Caki2 (cell line): ENCODE data around the gene NR6A1. TPM values are rescaled to one million over a fixed set of nuclear protein-coding genes. Genes with fewer than 3 reads are reported as not detected.

Experiments used
- DNase-seq: peaks from one replicate; pipeline ENCODE4 v3.0.0-alpha.2; 2015; ENCODE audit warnings: low read depth
- in situ Hi-C: cut with HindIII; loops from 2 replicates; pipeline ENCODE4 v1.10.0; 2016; ENCODE audit warnings: low sequenced_read_pairs, low pct_unique_long_range_greater_than_20kb, mixed read lengths
- total RNA-seq: library from RNA; depleted of rRNA; stranded (reverse); fragments of >200 nt; shearing (Covaris generic); gene quantifications from 2 replicates; pipeline ENCODE4 v1.2.3, GENCODE V29; 2014; ENCODE audit warnings: low replicate concordance

NR6A1 gene
- total RNA-seq, 1 experiment from 2014 or later: 1.3 TPM

DNA sequence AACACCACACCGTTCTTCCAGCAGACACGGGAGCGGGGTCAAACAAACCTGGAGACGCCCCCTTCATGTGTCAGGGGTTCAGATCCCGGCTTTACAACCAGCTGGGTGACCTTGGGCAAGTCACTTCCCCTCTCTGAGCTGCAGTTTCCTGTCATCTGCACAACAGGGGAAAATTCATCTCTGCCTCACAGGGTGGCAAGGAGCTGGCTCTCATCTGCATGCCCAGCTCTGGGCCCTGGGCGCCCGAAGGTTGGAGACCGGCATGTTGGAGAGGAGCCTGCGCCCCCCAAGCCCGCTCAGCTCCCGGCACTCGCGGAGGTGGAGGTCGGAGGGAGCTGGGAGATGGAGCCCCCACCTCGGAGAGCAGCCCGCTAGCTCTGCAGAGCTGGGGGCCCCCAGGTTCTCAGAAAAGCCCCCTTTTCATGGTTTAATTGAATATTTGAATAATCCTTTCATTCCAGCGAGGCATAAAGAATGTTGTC is 284.3 kb downstream of the NR6A1 start:
- no peak for DNase-seq
- in situ Hi-C loops: no loop called here

DNA sequence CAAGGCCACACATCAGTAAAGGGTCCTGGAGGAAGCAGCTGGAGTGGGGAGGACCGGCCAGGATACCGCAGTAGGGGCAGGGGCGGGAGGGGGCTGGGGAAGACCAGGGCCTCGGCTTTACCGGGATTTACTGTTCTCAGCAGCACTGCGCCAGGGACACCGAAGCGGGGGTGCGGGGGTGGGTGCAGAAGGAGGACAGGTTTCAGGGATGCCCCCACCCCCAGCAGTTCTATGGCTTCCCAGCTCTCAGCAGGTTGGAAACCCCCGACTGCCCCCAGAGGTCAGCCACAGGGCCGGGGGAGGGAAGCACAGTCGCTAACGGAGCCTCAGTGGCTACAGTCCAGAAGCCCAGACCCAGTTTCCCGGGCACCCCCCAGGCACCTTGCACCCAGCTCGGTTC is 285.2 kb downstream of the NR6A1 start:
- DNase-seq: no peak
- in situ Hi-C loops: no loop called here

DNA sequence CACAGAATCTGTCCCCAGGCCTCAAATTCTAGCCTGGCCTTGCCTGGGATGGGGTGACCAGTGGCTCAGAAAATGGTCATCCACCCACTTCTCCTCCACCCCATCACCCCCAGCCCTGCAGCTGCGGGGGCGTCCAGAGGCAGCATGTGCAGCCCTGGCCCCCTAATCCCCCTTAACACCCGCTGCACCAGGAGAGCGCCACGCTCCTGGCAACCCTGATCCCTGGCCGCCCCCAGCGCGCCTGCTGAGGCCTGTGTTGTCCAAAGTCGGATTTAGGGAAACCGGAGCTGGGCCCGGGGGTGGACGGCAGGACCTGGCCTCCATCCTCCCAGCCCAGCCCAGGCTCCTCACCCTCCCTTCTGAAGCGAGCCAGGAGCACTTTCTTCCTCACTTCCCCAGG is 285.9 kb downstream of the NR6A1 start:
- in situ Hi-C loops: no loop called here
- no peak for DNase-seq

DNA sequence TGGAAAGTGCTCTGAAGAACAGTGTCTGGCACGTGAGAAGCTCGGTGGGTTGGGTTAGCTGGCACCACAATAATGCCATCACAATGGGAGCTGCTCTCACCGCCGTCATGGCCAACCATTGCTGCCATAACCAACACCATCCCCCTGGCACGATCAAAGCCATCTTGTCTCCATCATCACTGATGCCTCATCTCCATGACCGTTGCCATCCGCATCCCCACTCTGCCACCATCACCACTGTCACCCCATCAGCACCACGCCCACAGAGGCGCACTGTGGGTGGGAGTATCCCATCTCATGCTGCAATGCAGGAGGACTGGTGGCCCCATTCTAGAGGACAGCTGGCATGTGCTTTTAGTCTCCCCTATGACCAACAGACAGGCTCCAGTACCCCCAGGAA is 287.6 kb downstream of the NR6A1 start:
- DNase-seq: no peak
- in situ Hi-C loops: no loop called here

DNA sequence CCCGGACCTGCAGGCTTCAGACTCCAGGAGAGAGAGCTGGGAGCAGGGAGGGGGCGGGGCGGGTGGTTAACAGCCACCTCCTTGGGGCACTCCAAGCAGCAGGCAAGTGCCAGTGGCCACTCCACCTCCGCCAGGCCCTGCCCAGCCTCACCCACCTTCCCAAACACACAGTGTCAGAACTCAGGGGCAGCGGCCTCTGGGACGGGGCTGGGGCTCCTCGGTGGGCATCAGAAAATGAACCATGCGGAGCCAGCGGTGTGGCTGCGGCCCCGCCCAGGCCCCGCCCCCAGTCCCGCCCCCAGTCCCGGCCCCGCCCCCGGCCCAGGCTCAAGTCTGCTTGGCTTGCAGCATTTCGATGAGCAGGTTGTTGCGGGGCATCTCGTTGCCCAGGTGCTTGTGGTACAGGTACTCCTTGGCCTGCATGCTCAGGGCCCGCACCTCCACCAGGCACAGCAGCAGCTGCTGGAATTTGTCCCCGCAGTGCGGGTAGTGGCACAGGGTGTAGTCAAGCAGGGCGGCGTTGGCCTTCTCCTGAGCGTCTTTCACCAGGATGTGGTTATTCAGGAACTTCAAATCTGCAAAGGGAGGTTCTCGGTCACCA is 288.6 kb downstream of the NR6A1 start:
- DNase-seq: peak; percentile 9
- in situ Hi-C loops: no loop called here

DNA sequence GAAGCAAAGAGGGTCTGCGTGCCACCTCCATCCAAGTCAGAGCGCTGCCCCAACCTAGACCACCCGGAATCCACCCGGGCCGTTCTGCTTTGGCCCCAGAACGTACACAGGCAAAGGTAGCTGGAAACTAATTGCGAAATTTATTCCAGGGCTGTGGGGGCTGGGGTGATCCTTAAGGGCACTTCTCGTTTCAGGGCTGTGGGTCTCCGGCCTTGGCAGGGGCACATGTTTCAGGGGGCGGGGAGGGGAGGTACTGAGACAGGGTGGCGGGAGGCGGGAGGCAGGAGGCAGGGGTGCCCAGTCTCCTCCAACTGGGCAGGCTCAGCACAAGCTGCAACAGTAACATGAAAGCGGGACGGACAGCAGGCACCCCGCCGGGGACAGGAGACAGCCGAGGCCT is 290.0 kb downstream of the NR6A1 start:
- in situ Hi-C loops: no loop called here
- no peak for DNase-seq

DNA sequence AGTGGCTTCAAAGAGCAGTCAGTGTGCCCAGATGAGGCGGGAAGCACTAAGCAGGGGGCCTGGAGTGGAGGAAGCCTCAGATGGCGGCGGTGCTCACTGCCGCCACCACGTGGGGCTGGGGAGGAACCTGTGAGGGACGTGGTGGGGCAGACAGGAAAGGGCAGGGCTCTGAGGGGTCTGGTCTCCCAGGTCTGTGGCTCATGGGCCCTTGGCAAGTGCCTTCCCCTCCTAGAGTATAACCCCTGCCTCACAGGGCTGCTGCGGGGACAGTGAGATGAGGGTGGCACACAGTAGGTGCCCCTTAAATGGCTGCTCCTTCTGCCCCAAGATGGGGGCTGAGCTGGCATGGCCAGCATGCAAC is 290.5 kb downstream of the NR6A1 start:
- no peak for DNase-seq
- in situ Hi-C loops: no loop called here

DNA sequence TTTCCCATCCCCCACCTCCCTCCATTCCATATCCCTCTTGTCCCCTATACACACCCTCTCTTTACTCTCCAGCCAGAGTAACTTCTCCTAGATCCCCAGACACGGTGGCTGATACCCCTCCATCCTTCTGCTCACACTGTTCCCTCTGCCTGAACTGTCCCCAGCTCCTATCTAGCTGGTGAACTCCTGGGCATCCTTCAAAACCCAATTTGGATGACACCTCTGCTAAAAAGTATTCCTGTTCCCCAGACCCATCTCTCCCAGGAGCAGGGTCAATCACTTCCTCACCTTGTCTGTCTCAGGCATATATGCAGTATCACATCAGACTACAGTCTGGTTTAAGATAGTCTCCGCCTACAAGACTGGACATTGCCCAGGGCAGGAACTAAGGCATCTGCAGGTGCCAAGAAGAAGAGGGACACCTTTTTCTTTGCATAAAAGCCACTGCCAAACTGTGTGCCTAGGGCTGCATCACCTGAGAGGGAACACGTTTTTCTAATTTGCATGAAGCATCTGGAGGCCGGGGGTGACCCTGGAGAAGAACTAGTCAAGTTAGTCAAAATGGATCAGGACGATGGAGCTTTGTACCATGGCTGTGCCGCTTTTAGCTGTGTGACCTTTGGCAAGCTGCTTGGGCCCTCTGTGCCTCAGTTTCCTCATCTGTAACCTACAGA is 291.0 kb downstream of the NR6A1 start:
- in situ Hi-C loops: no loop called here
- no peak for DNase-seq

DNA sequence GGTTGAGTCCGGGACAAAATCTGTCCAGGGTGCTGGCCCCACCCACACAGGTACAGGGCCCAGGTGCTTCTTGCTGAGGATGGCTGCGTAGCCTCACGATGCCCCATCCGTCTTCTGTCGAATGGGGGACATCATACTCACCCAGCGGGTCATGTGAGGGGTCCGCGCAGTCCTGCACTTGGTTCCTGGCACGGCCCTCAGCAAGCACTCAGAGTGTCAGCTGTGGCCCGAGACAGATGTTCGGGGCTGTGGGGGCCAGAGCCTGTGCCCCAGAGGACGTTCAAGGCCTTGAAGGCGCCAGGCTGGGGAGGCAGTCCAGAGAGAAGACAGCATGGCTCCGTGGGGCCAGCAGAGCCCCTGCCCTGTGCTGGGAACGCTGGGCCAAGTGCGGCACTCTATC is 291.7 kb downstream of the NR6A1 start:
- in situ Hi-C loops: no loop called here
- no peak for DNase-seq

DNA sequence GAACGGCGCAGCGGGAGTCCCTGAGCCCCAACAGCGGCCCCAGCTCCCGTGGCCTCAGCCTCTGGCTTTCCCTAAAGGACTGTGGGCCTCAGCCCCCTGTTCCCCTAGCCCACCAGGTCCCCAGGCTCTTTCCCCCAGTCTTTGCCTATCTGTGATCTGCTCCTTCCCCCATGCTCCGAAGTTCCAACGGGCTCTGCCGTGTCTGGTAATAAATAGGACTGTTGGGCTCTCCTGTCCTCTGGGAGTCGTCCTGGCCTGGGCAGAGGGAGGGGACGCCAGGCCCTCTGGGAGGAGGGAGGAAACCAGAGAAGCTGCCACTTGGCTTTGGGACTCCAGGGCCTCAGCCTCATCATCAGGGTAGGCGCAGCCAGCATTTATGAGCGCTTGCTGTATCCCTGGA is 292.8 kb downstream of the NR6A1 start:
- no peak for DNase-seq
- in situ Hi-C loops: no loop called here

DNA sequence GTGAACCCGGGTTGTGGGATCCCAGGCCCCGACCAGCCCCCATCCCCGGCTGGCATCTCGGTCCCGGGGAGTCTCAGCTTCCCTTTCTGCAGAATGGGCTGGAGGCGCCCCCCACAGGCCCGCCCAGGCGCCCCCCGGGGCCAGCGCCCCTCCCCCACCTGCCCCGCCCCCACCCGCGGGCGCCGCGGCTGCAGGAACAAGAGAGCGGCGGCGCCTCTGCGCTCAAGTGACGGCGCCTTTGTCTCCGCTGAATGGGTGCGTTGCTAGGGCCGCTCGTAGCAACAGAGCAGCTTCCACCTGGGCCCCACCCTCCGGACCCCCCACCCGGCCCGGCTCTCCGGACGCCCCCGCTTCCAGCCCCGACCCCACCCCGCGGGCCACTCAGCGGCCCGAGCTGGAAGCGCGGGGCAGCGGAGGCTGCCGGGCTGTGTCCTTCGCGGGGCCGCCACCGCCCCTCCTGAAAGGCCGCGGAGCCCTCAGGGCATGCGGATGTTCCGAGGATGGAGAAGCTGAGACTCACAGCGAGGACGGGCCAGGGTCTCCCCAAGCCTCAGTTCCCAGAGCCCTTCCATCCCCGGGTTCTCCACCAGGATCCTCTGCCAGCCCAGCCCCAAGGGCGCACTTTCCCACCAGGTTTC is 293.3 kb downstream of the NR6A1 start:
- no peak for DNase-seq
- in situ Hi-C loops: no loop called here

DNA sequence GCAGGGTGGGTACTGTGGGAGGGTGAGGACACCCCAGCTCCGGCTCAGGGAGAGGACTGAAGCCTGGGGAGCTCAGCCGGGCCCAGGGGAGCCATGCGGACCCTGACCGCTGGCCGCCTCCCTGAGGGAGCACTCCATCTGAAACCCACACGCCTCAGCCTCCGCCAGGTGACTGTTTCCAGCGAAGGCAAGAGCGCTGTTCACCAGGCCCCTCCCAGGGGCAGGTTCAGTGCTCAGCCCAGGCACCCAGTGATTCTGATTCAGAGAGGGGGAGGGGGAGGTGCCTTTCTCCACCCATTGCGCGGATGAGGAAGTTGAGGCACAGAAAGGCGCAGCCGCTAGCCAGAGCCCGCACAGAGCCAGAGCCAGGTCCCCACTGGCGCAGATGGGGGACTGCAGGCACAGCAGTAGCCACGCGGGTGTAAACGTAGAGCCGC is 293.9 kb downstream of the NR6A1 start:
- DNase-seq: no peak
- in situ Hi-C loops: no loop called here

DNA sequence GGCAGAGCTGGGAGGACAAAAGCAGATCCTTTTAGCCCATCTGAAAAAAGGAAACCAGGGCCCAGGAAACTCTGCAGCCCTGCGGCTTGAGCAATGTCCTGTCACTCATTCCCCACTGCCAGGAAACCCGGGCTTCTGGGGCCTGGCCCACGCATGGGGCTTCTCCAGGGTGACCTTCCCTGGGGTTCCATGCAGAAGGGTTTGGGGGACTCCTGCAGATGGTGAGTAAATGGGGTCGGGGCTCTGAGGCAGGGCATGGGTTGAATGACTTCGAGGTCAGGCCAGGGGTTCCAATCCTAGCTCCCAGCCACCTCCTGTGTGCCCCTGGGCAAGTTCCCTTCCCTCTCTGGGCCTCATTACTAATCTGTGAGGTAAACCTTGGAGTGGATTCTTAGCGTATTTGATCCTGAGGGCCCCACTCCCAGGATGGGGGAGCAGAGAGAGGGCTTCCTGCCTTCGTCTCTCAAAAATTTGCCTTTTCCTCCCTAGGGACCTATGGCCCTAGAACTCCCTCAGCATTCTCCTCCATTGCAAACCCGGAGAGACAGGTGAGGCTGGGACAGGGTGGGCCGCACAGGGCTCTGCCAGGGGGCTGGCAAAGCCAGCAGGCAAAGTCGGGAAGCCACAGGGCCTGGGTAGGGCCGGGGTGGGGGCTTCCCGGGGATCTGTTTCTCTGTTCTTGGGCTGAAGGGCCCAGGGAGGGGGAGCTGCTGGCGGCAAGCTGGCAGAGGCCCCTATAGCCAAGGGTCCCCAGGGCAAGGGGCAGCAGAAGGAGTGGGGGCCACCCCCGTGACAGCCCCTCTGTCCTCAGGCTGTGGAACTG is 295.0 kb downstream of the NR6A1 start:
- in situ Hi-C loops: no loop called here
- no peak for DNase-seq

DNA sequence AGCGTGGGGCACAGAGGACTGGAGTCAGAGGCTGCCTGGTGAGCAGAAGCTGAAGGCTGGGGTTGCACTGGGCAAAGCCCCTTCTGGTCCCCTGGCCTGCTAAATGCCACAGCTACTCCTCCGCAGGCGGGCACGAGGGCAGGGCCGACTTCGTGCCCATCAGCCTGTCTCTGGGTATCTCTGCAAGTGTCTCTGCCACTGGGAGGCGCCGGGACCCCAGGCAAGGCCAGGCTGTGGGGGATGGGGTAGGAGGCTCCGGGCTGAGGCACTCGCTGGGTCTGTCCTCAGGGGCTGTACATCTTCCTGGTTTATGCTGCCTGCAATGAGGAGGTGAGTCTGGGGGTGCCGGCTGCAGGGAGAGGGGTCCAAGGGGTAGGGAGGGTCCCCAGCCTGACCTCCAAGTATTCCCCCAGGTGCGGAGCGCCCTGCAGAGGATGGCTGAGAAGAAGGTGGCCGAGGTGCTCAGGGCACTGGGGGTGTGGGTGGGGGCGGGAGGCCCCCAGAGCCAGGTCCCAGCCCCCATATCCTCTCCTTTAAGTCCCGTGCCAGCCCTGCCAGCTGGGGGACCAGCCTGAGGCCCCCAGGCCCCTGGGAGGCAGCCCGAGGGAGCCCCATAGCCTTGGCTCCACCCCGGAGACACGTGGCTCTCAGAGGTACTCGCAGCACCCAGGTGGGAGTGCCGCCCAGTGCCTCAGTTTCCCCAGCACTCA is 295.8 kb downstream of the NR6A1 start:
- in situ Hi-C loops: no loop called here
- no peak for DNase-seq

DNA sequence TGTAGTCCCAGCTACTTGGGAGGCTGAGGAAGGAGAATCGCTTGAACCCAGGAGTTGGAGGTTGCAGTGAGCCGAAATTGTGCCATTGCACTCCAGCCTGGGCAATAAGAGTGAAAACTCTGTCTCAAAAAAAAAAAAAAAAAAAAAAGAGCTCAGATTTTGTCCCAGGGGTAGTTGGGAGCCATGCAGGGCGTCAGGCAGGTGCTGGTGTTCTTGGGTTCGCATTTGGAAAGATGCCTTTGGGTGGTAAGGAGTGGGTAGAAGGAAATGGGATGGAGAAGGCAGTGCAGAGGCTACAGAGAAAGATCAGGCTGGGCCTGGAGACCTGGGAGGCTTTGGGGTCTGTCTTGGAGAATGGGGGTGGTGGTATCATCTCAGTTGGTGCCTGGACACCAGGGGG is 297.0 kb downstream of the NR6A1 start:
- DNase-seq: no peak
- in situ Hi-C loops: no loop called here

DNA sequence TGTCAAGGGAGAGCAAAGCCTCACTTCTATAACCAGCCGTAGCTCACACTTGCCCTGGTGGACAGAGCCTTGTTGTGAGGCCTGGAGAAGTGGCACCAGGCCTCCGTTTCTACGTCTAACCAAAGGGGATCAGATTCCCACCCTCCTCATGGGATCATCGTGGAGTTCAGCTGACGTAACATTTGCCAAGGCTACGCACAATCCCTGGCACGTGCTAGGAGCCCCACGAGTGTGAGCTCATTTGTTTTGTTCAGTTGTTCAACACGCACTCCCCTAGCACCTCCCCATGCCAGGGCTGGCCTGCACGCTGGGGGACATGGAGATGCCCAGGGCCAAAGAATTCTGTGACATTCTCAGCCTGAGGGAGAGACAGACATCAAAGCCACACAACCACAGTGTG is 297.8 kb downstream of the NR6A1 start:
- no peak for DNase-seq
- in situ Hi-C loops: no loop called here

DNA sequence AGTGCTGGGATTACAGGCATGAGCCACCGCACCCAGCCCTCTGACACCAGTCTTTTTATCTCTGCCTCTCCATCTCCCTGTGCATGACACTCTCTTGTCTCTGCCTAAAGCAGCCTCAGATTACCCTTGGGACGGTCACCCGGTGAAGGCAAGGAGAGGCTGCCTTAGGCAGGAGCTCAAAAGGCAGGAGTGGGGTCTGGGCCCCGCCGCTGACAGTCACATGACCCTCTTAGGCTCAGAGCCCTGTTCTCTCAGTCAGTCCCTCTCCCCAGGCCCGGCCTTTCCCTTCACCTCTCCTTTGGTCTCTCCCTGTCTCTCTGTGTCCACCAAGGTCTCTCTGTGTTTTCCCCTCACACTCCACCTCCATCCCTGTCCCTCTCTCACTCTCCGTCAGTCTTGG is 298.3 kb downstream of the NR6A1 start:
- DNase-seq: no peak
- in situ Hi-C loops: no loop called here

DNA sequence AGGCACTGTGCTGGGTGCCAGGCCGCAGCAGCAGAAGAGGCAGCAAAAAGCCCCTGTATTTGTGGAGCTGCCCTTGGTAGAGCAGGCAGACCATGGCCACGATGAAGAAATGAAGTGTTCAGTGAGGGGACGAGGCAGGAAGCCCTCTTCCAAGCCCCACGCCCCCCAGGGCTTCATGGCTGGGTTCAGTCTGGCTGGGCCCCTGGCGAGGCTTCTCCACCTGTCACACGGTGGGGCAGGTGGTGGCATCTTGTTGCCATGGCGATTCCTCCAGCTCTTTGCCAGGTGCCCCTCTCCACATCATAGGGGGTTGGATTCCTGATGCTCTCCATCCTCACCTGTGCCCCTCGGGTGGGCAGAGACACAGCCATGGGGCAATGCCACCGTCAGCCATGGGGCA is 299.4 kb downstream of the NR6A1 start:
- in situ Hi-C loops: no loop called here
- no peak for DNase-seq
